Motor neuron (in vitro differentiated cells): ENCODE data around the gene KIF5B. TPM values are rescaled to one million over a fixed set of nuclear protein-coding genes. Genes with fewer than 3 reads are reported as not detected.
A peak's percentile ranks its signal among the peaks of the same experiment; 100 is the strongest.
"Not testable (repeated sequence)": the region's sequence is repeated elsewhere in the genome, so short reads cannot be mapped to it uniquely, and the experiment has no call there.

Experiments
- ATAC-seq, 8 experiments: fragments of 200-7000 bp; cut with Tn5 transposase; replicated peaks in 6 of 8; 2 replicates each; pipeline ENCODE4 v1.8.0; 2021; ENCODE audit warnings: mild to moderate bottlenecking in 8 of 8, moderate library complexity in 8 of 8
- H3K27ac ChIP-seq, 2 donors: fragments of 250-450 bp; sonication (Bioruptor Pico); 2 replicates each; pipeline ENCODE4 v1.9.0; 2021; ENCODE audit warnings: antibody characterized with exemption in 2 of 2, mild to moderate bottlenecking in 2 of 2, moderate library complexity in 1 of 2
- H3K4me1 ChIP-seq, 2 donors: fragments of 250-450 bp; sonication (Bioruptor Pico); replicated peaks in 1 of 2; 2 replicates each; pipeline ENCODE4 v1.6.1; 2021; ENCODE audit warnings: antibody characterized with exemption in 2 of 2, mild to moderate bottlenecking in 2 of 2, moderate library complexity in 1 of 2
- H3K4me3 ChIP-seq, 5 donors: fragments of 250-450 bp; sonication (Bioruptor Pico); 2 replicates each; pipeline ENCODE4 v1.9.0; 2021; ENCODE audit warnings: antibody characterized with exemption in 5 of 5, mild to moderate bottlenecking in 5 of 5, moderate library complexity in 4 of 5
- WGBS, 10 experiments: fragments of 450-650 bp; shearing (Covaris generic); methylation state at CpG; one replicate each; pipeline ENCODE4 v1.0.0; 2022; 5-methylcytosine and 5-hydroxymethylcytosine counted together
- in situ Hi-C, 9 experiments: fragments of 400-800 bp; cut with MboI; loops; one replicate each; pipeline ENCODE4 v1.15.0; 2021; ENCODE audit warnings: low sequenced_read_pairs in 9 of 9, low pct_unique_long_range_greater_than_20kb in 2 of 9; ENCODE audit not compliant: unreplicated experiment in 9 of 9
- total RNA-seq, 8 experiments: library from RNA; unstranded; fragments of 300-600 nt; gene quantifications; 2 replicates each; pipeline versions ENCODE4 v1.2.3 to v1.2.4, GENCODE V29; 2022

Gene KIF5B
- 100 to 1,000 TPM in 5 of 8 experiments, 10 to 100 TPM in 3; 86.4 to 139 (median 115) TPM for total RNA-seq

- ATAC-seq: peak; percentile 81 to 93 (median 90)
- peak within 1 kb of the TSS; percentile 96 to 97 for H3K27ac ChIP-seq
- H3K4me1 ChIP-seq: peaks cover 10 to 22% of the 10 kb centered on the region in 2 donors
- 0 to 92% (median 14%) methylated on average over 2 to 33 of the region's 63 CpGs; no CpG with 5 or more reads in 1 of the 10 experiments for WGBS, 10 experiments
- in situ Hi-C loops: no loop called here
- peak within 1 kb of the TSS; percentile 82 to 99 (median 96) for H3K4me3 ChIP-seq
These were observed at the start of gene KIF5B for GRCh38 chr10:32056136-32057035. Gene KIF5B, minus strand, starts transcription at chr10:32056425. Its CDS starts 452 bp downstream, at chr10:32055973.

GRCh38 chr10:32105782-32106382 is 49.7 kb upstream of the KIF5B start:
- no peak overlapping the region for H3K4me3 ChIP-seq
- H3K27ac ChIP-seq: no peak overlapping the region
- no peaks in the 10 kb centered on the region for H3K4me1 ChIP-seq
- WGBS, 10 experiments: 78 to 100% (median 87%) methylated on average over 2 to 6 of the region's 7 CpGs; no CpG with 5 or more reads in 4 of the 10 experiments
- peak in 1 of 8 experiments; percentile 23 for ATAC-seq
- in situ Hi-C loops: no loop called here

- WGBS, 10 experiments: 43 to 100% (median 79%) methylated on average over 1 to 5 of the region's 5 CpGs
- Histone ChIP-seq H3K4me3 (no peak overlapping the region), H3K27ac (no peak overlapping the region), H3K4me1 (no peaks in the 10 kb centered on the region)
- in situ Hi-C loops: no loop called here
- no peak for ATAC-seq
These were observed 48.6 kb upstream of the KIF5B start for GRCh38 chr10:32104622-32105509.

GRCh38 chr10:32104181-32104580 is 48.0 kb upstream of the KIF5B start:
- 0 to 93% (median 49%) methylated on average over 1 to 3 of the region's 3 CpGs; no CpG with 5 or more reads in 2 of the 10 experiments for WGBS, 10 experiments
- H3K4me1 ChIP-seq: no peaks in the 10 kb centered on the region
- in situ Hi-C loops: no loop called here
- no peak overlapping the region for H3K4me3 ChIP-seq
- no peak overlapping the region for H3K27ac ChIP-seq
- no peak for ATAC-seq

- ATAC-seq: no peak
- 11 to 100% (median 65%) methylated on average over 1 to 3 of the region's 3 CpGs; no CpG with 5 or more reads in 3 of the 10 experiments for WGBS, 10 experiments
- Histone ChIP-seq H3K4me3 (no peak overlapping the region), H3K4me1 (no peaks in the 10 kb centered on the region), H3K27ac (no peak overlapping the region)
- in situ Hi-C loops: no loop called here
These were observed 47.5 kb upstream of the KIF5B start for GRCh38 chr10:32103721-32104120.

- ATAC-seq, H3K4me1 ChIP-seq, H3K27ac ChIP-seq, in situ Hi-C loops, H3K4me3 ChIP-seq: not testable (repeated sequence)
- WGBS, 10 experiments: 13 to 80% (median 50%) methylated on average over 1 to 4 of the region's 4 CpGs; no CpG with 5 or more reads in 3 of the 10 experiments
These were observed 42.5 kb upstream of the KIF5B start for GRCh38 chr10:32098566-32099259.

GRCh38 chr10:32095116-32095733 is 39.0 kb upstream of the KIF5B start:
- H3K4me1 ChIP-seq: no peaks in the 10 kb centered on the region
- no peak for ATAC-seq
- no peak overlapping the region for H3K4me3 ChIP-seq
- 80 to 100% (median 98%) methylated on average over 1 to 2 of the region's 2 CpGs for WGBS, 10 experiments
- H3K27ac ChIP-seq: no peak overlapping the region
- in situ Hi-C loops: no loop called here

GRCh38 chr10:32093650-32094049 is 37.4 kb upstream of the KIF5B start:
- H3K27ac ChIP-seq: no peak overlapping the region
- no peaks in the 10 kb centered on the region for H3K4me1 ChIP-seq
- WGBS, 10 experiments: 71 to 100% (median 93%) methylated on average over 1 to 2 of the region's 2 CpGs; no CpG with 5 or more reads in 3 of the 10 experiments
- ATAC-seq: no peak
- no peak overlapping the region for H3K4me3 ChIP-seq
- in situ Hi-C loops: no loop called here

GRCh38 chr10:32091046-32091445 is 34.8 kb upstream of the KIF5B start:
- ATAC-seq: no peak
- Histone ChIP-seq H3K4me1 (no peaks in the 10 kb centered on the region), H3K27ac (no peak overlapping the region), H3K4me3 (no peak overlapping the region)
- in situ Hi-C loops: no loop called here

GRCh38 chr10:32084185-32084851 is 28.1 kb upstream of the KIF5B start:
- Histone ChIP-seq H3K4me3 (no peak overlapping the region), H3K27ac (no peak overlapping the region), H3K4me1 (no peaks in the 10 kb centered on the region)
- 41 to 92% (median 79%) methylated on average over 1 to 6 of the region's 6 CpGs; no CpG with 5 or more reads in 1 of the 10 experiments for WGBS, 10 experiments
- ATAC-seq: no peak
- in situ Hi-C loops: no loop called here

GRCh38 chr10:32077896-32078485 is 21.8 kb upstream of the KIF5B start:
- in situ Hi-C loops: no loop called here
- 0 to 76% (median 44%) methylated on average over 1 to 5 of the region's 6 CpGs for WGBS, 10 experiments
- peaks cover 11 to 13% of the 10 kb centered on the region in 2 donors for H3K4me1 ChIP-seq
- peak overlapping the region; percentile 7 to 60 for H3K27ac ChIP-seq
- ATAC-seq: peak; percentile 94 to 98 (median 96)
- H3K4me3 ChIP-seq: no peak overlapping the region
